Measurements from ENCODE around the gene RNF152.

DNA sequence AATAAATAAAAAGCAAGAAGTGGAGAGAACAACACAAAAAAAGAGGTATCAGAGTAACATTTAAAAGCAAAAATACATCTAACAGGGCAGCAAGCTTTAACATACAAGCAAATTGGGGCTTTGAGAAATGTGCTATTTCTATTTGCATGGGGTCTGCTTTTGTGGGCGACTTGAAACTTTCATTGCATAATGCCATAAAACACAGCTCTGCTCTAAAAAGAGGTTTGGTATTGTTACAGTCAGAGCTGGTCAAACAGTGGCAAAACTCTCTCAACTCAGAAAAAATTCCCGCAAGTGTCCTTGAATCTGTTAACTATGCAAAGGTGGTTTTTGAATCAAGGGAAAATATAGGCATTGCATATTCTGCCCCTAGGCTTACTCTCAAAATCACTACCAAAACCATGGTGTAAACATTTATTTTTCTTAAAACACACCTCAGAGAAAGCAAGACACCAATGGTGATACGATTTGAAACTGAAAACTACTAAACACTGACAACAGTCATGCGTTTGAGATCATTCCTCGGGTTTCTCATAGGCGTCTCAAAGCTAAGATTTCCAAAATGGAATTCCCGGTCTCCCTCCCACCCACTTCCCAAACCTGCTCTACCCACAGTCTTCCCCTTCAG, 45.5 kb downstream of the RNF152 start:
- TF ChIP-seq CTCF (IDR thresholded peaks at IDR 0.05; ENCODE audit: low read depth, low read length, poor library complexity, severe bottlenecking) (no peak), EZH2phosphoT487 (IDR thresholded peaks at IDR 0.05; ENCODE audit: borderline replicate concordance, low read length) (no peak)

Data from DOHH2 (cell line).